ENCODE results near the gene HSFX2. TPM values are rescaled to one million over a fixed set of nuclear protein-coding genes. Genes with fewer than 3 reads are reported as not detected.
"Not testable (repeated sequence)": the region's sequence is repeated elsewhere in the genome, so short reads cannot be mapped to it uniquely, and the experiment has no call there.

The HSFX2 gene
- total RNA-seq, 1 donor from 2014 or later, result not detected

GRCh38 chrX:149595943-149596342, 829 bp upstream of the HSFX2 start:
- H3K36me3 ChIP-seq; H3K9me3 ChIP-seq; H3K27me3 ChIP-seq; ATAC-seq; H3K27ac ChIP-seq; intact Hi-C loops (cut with DNase I); DNase-seq; H3K4me3 ChIP-seq; H3K4me1 ChIP-seq: not testable (repeated sequence)

GRCh38 chrX:149590993-149591392, 4.1 kb downstream of the HSFX2 start:
- H3K27ac ChIP-seq; H3K4me1 ChIP-seq; DNase-seq; H3K36me3 ChIP-seq; H3K4me3 ChIP-seq; intact Hi-C loops (cut with DNase I); H3K27me3 ChIP-seq; ATAC-seq; H3K9me3 ChIP-seq: not testable (repeated sequence)

- ATAC-seq; H3K9me3 ChIP-seq; H3K27ac ChIP-seq; intact Hi-C loops (cut with DNase I); H3K27me3 ChIP-seq; H3K4me1 ChIP-seq; H3K4me3 ChIP-seq; H3K36me3 ChIP-seq; DNase-seq: not testable (repeated sequence)
Measured at GRCh38 chrX:149587359-149587758, 7.8 kb downstream of the HSFX2 start, which contains the start of gene MAGEA9B. Gene MAGEA9B (minus strand): TSS chrX:149587459. CDS start chrX:149583179, 4,280 bp downstream.

GRCh38 chrX:149585631-149586030, 9.5 kb downstream of the HSFX2 start:
- ATAC-seq, H3K4me3 ChIP-seq: not testable (repeated sequence)

DNA sequence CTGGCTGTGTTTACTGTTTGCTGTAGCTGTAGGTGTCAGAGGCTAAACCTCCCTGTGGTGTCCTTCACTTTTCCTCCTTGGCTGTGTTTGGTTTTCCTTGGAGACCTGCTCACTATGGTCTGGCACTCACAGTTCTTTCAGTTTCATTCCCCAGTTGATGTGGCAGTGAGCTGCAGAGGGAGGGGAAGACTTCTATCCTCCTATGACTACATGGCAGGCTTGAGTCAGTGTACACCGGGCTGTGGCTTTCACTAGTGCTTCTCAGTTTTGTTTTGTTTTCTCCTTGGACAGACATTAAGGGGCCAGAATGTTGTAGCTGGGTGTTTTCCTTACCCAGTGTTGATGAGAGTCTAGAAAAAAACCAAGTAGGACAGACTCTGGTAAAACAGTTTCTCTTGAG, 21.7 kb downstream of the HSFX2 start:
- DNase-seq; ATAC-seq; H3K27me3 ChIP-seq; H3K9me3 ChIP-seq; H3K4me3 ChIP-seq; H3K4me1 ChIP-seq; H3K36me3 ChIP-seq; intact Hi-C loops (cut with DNase I); H3K27ac ChIP-seq: not testable (repeated sequence)

More at GRCh38 chrX:149585631-149586030, 9.5 kb downstream of the HSFX2 start:
- H3K27me3 ChIP-seq; intact Hi-C loops (cut with DNase I); H3K27ac ChIP-seq; H3K4me1 ChIP-seq; H3K9me3 ChIP-seq; DNase-seq; H3K36me3 ChIP-seq: not testable (repeated sequence)

DNA sequence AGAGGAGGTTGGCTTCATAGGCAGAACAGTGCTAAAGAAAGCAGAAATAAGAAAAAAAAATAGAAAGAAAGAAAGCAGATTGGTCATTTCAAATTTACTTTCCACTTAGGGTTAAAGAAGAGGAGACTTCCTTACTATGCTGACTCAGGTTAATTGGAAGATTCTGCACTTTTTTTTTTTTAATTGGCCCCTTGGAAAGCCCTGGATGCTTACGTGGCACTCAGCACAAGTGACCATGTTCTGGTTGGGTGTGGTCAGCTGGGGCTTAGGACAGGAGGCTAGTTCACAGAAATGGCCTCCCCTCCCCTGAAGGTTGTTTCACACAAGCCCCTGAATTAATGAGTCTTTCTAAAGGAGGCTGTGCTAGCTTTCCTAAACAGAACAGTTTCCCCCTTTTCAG, 22.4 kb downstream of the HSFX2 start:
- Histone ChIP-seq H3K27ac (no peak overlapping the region), H3K4me3 (no peak overlapping the region), H3K9me3 (no peaks in the 10 kb centered on the region), H3K4me1 (no peaks in the 10 kb centered on the region), H3K36me3 (no peaks in the 10 kb centered on the region), H3K27me3 (no peaks in the 10 kb centered on the region)
- intact Hi-C loops (cut with DNase I), result no loop called here
- TF ChIP-seq, protein P1, sequence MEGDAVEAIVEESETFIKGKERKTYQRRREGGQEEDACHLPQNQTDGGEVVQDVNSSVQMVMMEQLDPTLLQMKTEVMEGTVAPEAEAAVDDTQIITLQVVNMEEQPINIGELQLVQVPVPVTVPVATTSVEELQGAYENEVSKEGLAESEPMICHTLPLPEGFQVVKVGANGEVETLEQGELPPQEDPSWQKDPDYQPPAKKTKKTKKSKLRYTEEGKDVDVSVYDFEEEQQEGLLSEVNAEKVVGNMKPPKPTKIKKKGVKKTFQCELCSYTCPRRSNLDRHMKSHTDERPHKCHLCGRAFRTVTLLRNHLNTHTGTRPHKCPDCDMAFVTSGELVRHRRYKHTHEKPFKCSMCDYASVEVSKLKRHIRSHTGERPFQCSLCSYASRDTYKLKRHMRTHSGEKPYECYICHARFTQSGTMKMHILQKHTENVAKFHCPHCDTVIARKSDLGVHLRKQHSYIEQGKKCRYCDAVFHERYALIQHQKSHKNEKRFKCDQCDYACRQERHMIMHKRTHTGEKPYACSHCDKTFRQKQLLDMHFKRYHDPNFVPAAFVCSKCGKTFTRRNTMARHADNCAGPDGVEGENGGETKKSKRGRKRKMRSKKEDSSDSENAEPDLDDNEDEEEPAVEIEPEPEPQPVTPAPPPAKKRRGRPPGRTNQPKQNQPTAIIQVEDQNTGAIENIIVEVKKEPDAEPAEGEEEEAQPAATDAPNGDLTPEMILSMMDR (IDR thresholded peaks at IDR 0.05), result no peak
- DNase-seq (no peak), ATAC-seq (no peak)

- H3K36me3 ChIP-seq, result no peaks in the 10 kb centered on the region
- H3K27me3 ChIP-seq, result no peaks in the 10 kb centered on the region
- H3K27ac ChIP-seq, result no peak overlapping the region
- ATAC-seq (no peak), DNase-seq (no peak)
- TF ChIP-seq, protein P1 (IDR thresholded peaks at IDR 0.05), result no peak
- H3K9me3 ChIP-seq, result no peaks in the 10 kb centered on the region
- intact Hi-C loops (cut with DNase I), result no loop called here
- no peak overlapping the region for H3K4me3 ChIP-seq
- H3K4me1 ChIP-seq, result no peaks in the 10 kb centered on the region
Measured at GRCh38 chrX:149571770-149572169, 23.3 kb downstream of the HSFX2 start.

- no peak for DNase-seq
- intact Hi-C loops (cut with DNase I), result no loop called here
Measured at GRCh38 chrX:149570668-149571067, 24.4 kb downstream of the HSFX2 start.

More at GRCh38 chrX:149570668-149571067, 24.4 kb downstream of the HSFX2 start:
- Histone ChIP-seq H3K27me3 (no peaks in the 10 kb centered on the region), H3K36me3 (no peaks in the 10 kb centered on the region), H3K9me3 (no peaks in the 10 kb centered on the region), H3K4me3 (no peak overlapping the region), H3K27ac (no peak overlapping the region), H3K4me1 (no peaks in the 10 kb centered on the region)
- ATAC-seq, result no peak
- TF ChIP-seq, protein P1 (IDR thresholded peaks at IDR 0.05), result no peak
